CD8-positive, alpha-beta memory T cell (primary cell): Measurements from ENCODE around the gene VDAC2. TPM values are rescaled to one million over a fixed set of nuclear protein-coding genes. Genes with fewer than 3 reads are reported as not detected.

Experiments
- CTCF ChIA-PET: fragments of 350-600 bp; sonication (Branson Sonifier 250); formaldehyde crosslinking; loops from one replicate; lab custom pipeline; 2021; ENCODE audit warnings: antibody characterized with exemption; lab: Charles Lee
- POLR2A ChIA-PET: fragments of 350-600 bp; sonication (Branson Sonifier 250); formaldehyde crosslinking; loops from one replicate; lab custom pipeline; 2021; ENCODE audit warnings: antibody characterized with exemption; lab: Charles Lee
- DNase-seq, 5 donors: peaks; one replicate each; pipeline versions ENCODE4 v3.0.0 to v3.0.0-alpha.2; 2020 to 2022; ENCODE audit warnings: mixed read lengths in 1 of 5
- H3K27ac ChIP-seq: one replicate; pipeline ENCODE4 v1.7.0; 2013; ENCODE audit warnings: low read depth, mild to moderate bottlenecking, low read length, moderate library complexity
- H3K27me3 ChIP-seq: 2 replicates; pipeline ENCODE4 v1.7.0; 2013; ENCODE audit warnings: low read length, mild to moderate bottlenecking; ENCODE audit not compliant: insufficient read depth, poor library complexity, severe bottlenecking
- H3K36me3 ChIP-seq: 2 replicates; pipeline ENCODE4 v1.7.0; 2013; ENCODE audit warnings: mild to moderate bottlenecking, low read length, moderate library complexity; ENCODE audit not compliant: insufficient read depth
- H3K4me1 ChIP-seq: 2 replicates; pipeline ENCODE4 v1.7.0; 2013; ENCODE audit warnings: mild to moderate bottlenecking, low read length, moderate library complexity; ENCODE audit not compliant: insufficient read depth
- H3K4me3 ChIP-seq: 2 replicates; pipeline ENCODE4 v1.7.0; 2013; ENCODE audit warnings: mild to moderate bottlenecking, low read length
- H3K9me3 ChIP-seq: 2 replicates; pipeline ENCODE4 v1.7.0; 2013; ENCODE audit warnings: mild to moderate bottlenecking, low read length
- H3K27ac Mint-ChIP-seq, 8 donors: one replicate each; pipeline ENCODE4 v1.8.0; 2020 to 2021; ENCODE audit warnings: mixed read lengths in 8 of 8, mild to moderate bottlenecking in 6 of 8, inconsistent platforms in 3 of 8, moderate library complexity in 3 of 8
- H3K27me3 Mint-ChIP-seq, 2 donors: one replicate each; pipeline ENCODE4 v1.8.0; 2020 to 2021; ENCODE audit warnings: mixed read lengths in 2 of 2, mild to moderate bottlenecking in 1 of 2, moderate library complexity in 1 of 2
- H3K36me3 Mint-ChIP-seq, 3 donors: one replicate each; pipeline ENCODE4 v1.8.0; 2020 to 2021; ENCODE audit warnings: mixed read lengths in 3 of 3, inconsistent platforms in 1 of 3, mild to moderate bottlenecking in 1 of 3
- H3K4me1 Mint-ChIP-seq, 3 donors: one replicate each; pipeline ENCODE4 v1.8.0; 2020 to 2021; ENCODE audit warnings: mixed read lengths in 3 of 3, inconsistent platforms in 1 of 3, mild to moderate bottlenecking in 1 of 3
- H3K4me3 Mint-ChIP-seq, 7 donors: one replicate each; pipeline ENCODE4 v1.8.0; 2020 to 2021; ENCODE audit warnings: mixed read lengths in 7 of 7, mild to moderate bottlenecking in 6 of 7, moderate library complexity in 4 of 7, inconsistent platforms in 2 of 7
- H3K9me3 Mint-ChIP-seq, 5 donors: one replicate each; pipeline ENCODE4 v1.8.0; 2020 to 2022; ENCODE audit warnings: mixed read lengths in 5 of 5, mild to moderate bottlenecking in 3 of 5, moderate library complexity in 2 of 5, inconsistent platforms in 1 of 5
- polyA plus RNA-seq: library from polyadenylated mRNA; unstranded; fragments of 300-500 nt; fragmentation: Illumina TruSeq; gene quantifications from one replicate; pipeline ENCODE4 v1.2.3, GENCODE V29; 2021
- total RNA-seq, 2 experiments: library from RNA; stranded (reverse); gene quantifications; one replicate each; pipeline ENCODE4 v1.2.3, GENCODE V29; 2021

Gene VDAC2
- total and polyA plus RNA-seq, 3 experiments from 2014 or later = 149 to 261 (median 247) TPM

DNA sequence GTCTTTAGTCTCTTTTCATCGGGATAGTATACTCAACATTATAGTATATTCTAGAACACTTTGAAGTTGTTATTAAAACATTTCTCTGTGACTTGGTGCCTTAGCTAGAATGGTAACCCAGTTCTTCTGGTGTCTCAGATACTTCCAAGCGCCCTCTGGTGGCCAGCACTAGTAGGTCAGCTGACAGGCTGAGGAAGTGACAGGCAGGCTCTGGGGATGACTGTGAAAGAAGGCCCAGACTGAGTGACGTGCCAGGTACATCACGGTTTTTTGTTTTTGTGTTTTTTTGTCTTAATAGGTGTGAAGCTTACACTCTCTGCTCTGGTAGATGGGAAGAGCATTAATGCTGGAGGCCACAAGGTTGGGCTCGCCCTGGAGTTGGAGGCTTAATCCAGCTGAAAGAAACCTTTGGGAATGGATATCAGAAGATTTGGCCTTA is 20.0 kb downstream of the VDAC2 start:
- POLR2A ChIA-PET = interaction anchor here (0.9 to 7.1 kb wide), 3 partner anchors 14 to 43 kb away, joined by 3 to 56 read pairs (median 6); partner anchors contain the start of gene VDAC2
- peak; percentile 87 to 96 (median 91) for DNase-seq
- CTCF ChIA-PET = interaction anchor here (0.6 to 15.6 kb wide), 7 partner anchors 10 to 127 kb away, joined by 3 to 304 read pairs (median 3); partner anchors contain the start of gene VDAC2
- no peaks in the 10 kb centered on the region for H3K9me3 ChIP-seq
- no peaks in the 10 kb centered on the region for H3K27me3 ChIP-seq
- H3K4me3 Mint-ChIP-seq = peak overlapping the region in 2 of 7 donors; percentile 7 to 40
- H3K27ac ChIP-seq = no peak overlapping the region
- H3K4me1 Mint-ChIP-seq = peaks cover 21 to 55% (median 21%) of the 10 kb centered on the region in 3 donors
- H3K36me3 Mint-ChIP-seq = peaks cover 0 to 61% (median 7%) of the 10 kb centered on the region in 3 donors
- no peak overlapping the region for H3K4me3 ChIP-seq
- H3K9me3 Mint-ChIP-seq = no peaks in the 10 kb centered on the region
- H3K36me3 ChIP-seq = peaks cover 34% of the 10 kb centered on the region
- H3K27me3 Mint-ChIP-seq = no peaks in the 10 kb centered on the region
- H3K4me1 ChIP-seq = peaks cover 22% of the 10 kb centered on the region
- peak overlapping the region; percentile 73 to 95 (median 94) for H3K27ac Mint-ChIP-seq

- Histone ChIP-seq H3K4me1 (peaks cover 17% of the 10 kb centered on the region), H3K4me3 (no peak overlapping the region), H3K9me3 (no peaks in the 10 kb centered on the region), H3K36me3 (peaks cover 34% of the 10 kb centered on the region), H3K27me3 (no peaks in the 10 kb centered on the region), H3K27ac (no peak overlapping the region)
- H3K27me3 Mint-ChIP-seq = no peaks in the 10 kb centered on the region
- H3K36me3 Mint-ChIP-seq = peaks cover 0 to 49% (median 7%) of the 10 kb centered on the region in 3 donors
- no peak for DNase-seq
- H3K27ac Mint-ChIP-seq = peak overlapping the region; percentile 41 to 98 (median 92)
- ChIA-PET POLR2A (interaction anchor here (0.6 to 7.1 kb wide), 2 partner anchors 21 to 981 kb away, joined by 4 to 56 read pairs; partner anchors contain the start of gene VDAC2), CTCF (interaction anchor here (0.7 to 15.6 kb wide), 6 partner anchors 11 to 45 kb away, joined by 3 to 304 read pairs (median 10); partner anchors contain the start of gene VDAC2)
- H3K4me1 Mint-ChIP-seq = peaks cover 20 to 48% (median 21%) of the 10 kb centered on the region in 3 donors
- peak overlapping the region in 4 of 7 donors; percentile 23 to 81 (median 28) for H3K4me3 Mint-ChIP-seq
- H3K9me3 Mint-ChIP-seq = no peaks in the 10 kb centered on the region
These were observed 21.3 kb downstream of the VDAC2 start for GRCh38 chr10:75231672-75232581.

DNA sequence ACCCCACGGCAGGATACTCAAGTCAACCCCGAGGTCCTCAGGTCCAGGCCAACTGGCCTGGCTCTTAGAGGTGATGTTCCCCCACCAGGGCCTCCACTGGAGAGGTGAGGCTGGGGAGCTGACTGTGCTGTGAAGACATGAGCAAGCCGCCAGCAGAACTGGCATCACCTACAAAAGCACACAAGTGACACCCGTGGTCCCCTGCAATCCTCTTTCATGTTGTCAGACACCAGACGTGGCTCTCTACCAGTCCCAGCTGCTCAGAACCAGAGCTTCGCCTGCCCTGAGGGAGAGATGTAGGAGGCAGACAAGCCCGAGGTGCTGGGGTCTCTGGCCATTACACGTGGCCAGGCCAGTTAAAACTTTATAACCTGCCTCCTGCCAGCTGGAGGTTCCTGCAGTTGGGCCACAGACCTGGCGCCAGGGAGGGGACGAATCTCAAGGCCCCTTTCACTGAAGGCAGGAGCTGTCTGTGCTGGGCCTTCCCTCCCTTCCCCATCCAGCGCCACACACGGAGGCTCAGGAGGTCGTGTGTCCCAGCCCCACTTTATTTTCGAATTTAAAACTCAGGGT is 22.9 kb downstream of the VDAC2 start:
- POLR2A ChIA-PET = interaction anchor here (7.1 kb wide), 1 partner anchor 23 kb away, joined by 56 read pairs; the partner anchor contains the start of gene VDAC2
- Mint-ChIP-seq H3K27me3 (no peaks in the 10 kb centered on the region), H3K4me1 (peaks cover 16 to 40% (median 19%) of the 10 kb centered on the region in 3 donors), H3K9me3 (no peaks in the 10 kb centered on the region), H3K36me3 (peaks cover 0 to 40% (median 6%) of the 10 kb centered on the region in 3 donors), H3K4me3 (peak overlapping the region; percentile 81 to 90 (median 85)), H3K27ac (peak overlapping the region; percentile 81 to 98 (median 90))
- CTCF ChIA-PET = interaction anchor here (0.9 to 15.6 kb wide), 10 partner anchors 8 to 967 kb away, joined by 3 to 304 read pairs (median 4); partner anchors contain the start of gene VDAC2
- H3K4me3 ChIP-seq = peak overlapping the region; percentile 75
- peaks cover 29% of the 10 kb centered on the region for H3K36me3 ChIP-seq
- H3K27me3 ChIP-seq = no peaks in the 10 kb centered on the region
- peak overlapping the region; percentile 83 for H3K27ac ChIP-seq
- H3K9me3 ChIP-seq = no peaks in the 10 kb centered on the region
- DNase-seq = peak in 1 of 5 donors; percentile 26
- H3K4me1 ChIP-seq = peaks cover 14% of the 10 kb centered on the region

GRCh38 chr10:75234017-75234682 is 23.6 kb downstream of the VDAC2 start:
- no peaks in the 10 kb centered on the region for H3K9me3 Mint-ChIP-seq
- H3K4me1 Mint-ChIP-seq = peaks cover 12 to 34% (median 13%) of the 10 kb centered on the region in 3 donors
- Histone ChIP-seq H3K27me3 (no peaks in the 10 kb centered on the region), H3K9me3 (no peaks in the 10 kb centered on the region), H3K4me3 (peak overlapping the region; percentile 75), H3K27ac (peak overlapping the region; percentile 83), H3K4me1 (peaks cover 14% of the 10 kb centered on the region), H3K36me3 (peaks cover 23% of the 10 kb centered on the region)
- H3K4me3 Mint-ChIP-seq = peak overlapping the region; percentile 81 to 90 (median 85)
- peaks cover 0 to 33% (median 5%) of the 10 kb centered on the region in 3 donors for H3K36me3 Mint-ChIP-seq
- ChIA-PET CTCF (interaction anchor here (0.9 to 15.6 kb wide), 17 partner anchors 8 to 1083 kb away, joined by 3 to 304 read pairs (median 5); partner anchors contain the start of genes ADK, AP3M1 and VDAC2), POLR2A (interaction anchor here (0.7 to 7.1 kb wide), 5 partner anchors 23 to 1732 kb away, joined by 3 to 56 read pairs (median 4); partner anchors contain the start of genes ADK, AP3M1 and VDAC2)
- DNase-seq = peak; percentile 96 to 98 (median 98)
- peak overlapping the region; percentile 81 to 98 (median 90) for H3K27ac Mint-ChIP-seq
- no peaks in the 10 kb centered on the region for H3K27me3 Mint-ChIP-seq

GRCh38 chr10:75234683-75235374 is 24.2 kb downstream of the VDAC2 start:
- H3K4me1 Mint-ChIP-seq = peaks cover 12 to 31% (median 13%) of the 10 kb centered on the region in 3 donors
- peak in 1 of 5 donors; percentile 5 for DNase-seq
- H3K27me3 Mint-ChIP-seq = no peaks in the 10 kb centered on the region
- Histone ChIP-seq H3K27me3 (no peaks in the 10 kb centered on the region), H3K27ac (peak overlapping the region; percentile 66), H3K9me3 (no peaks in the 10 kb centered on the region), H3K36me3 (peaks cover 18% of the 10 kb centered on the region), H3K4me1 (peaks cover 14% of the 10 kb centered on the region), H3K4me3 (peak overlapping the region; percentile 75)
- ChIA-PET POLR2A (interaction anchor here (0.7 to 7.1 kb wide), 6 partner anchors 21 to 1733 kb away, joined by 3 to 56 read pairs (median 4); partner anchors contain the start of genes ADK, AP3M1 and VDAC2), CTCF (interaction anchor here (0.9 to 15.6 kb wide), 23 partner anchors 8 to 1084 kb away, joined by 3 to 304 read pairs (median 5); partner anchors contain the start of genes ADK, AP3M1 and VDAC2)
- H3K27ac Mint-ChIP-seq = peak overlapping the region in 5 of 8 donors; percentile 68 to 95 (median 90)
- no peaks in the 10 kb centered on the region for H3K9me3 Mint-ChIP-seq
- peaks cover 0 to 27% (median 5%) of the 10 kb centered on the region in 3 donors for H3K36me3 Mint-ChIP-seq
- H3K4me3 Mint-ChIP-seq = peak overlapping the region; percentile 81 to 90 (median 85)

GRCh38 chr10:75235375-75236177 is 25.0 kb downstream of the VDAC2 start, which contains the start of gene COMTD1:
Gene COMTD1 (minus strand): TSS chr10:75235957. CDS start chr10:75235928, 29 bp downstream.
- no peaks in the 10 kb centered on the region for H3K27me3 Mint-ChIP-seq
- Histone ChIP-seq H3K9me3 (no peaks in the 10 kb centered on the region), H3K4me3 (peak within 1 kb of the TSS; percentile 75), H3K36me3 (peaks cover 14% of the 10 kb centered on the region), H3K4me1 (peaks cover 14% of the 10 kb centered on the region), H3K27me3 (no peaks in the 10 kb centered on the region), H3K27ac (peak within 1 kb of the TSS; percentile 66)
- peak within 1 kb of the TSS; percentile 74 to 90 (median 84) for H3K4me3 Mint-ChIP-seq
- ChIA-PET CTCF (interaction anchor here (0.6 to 15.6 kb wide), 32 partner anchors 7 to 1085 kb away, joined by 3 to 304 read pairs (median 5); partner anchors contain the start of genes ADK, AP3M1 and VDAC2), POLR2A (interaction anchor here (1.7 to 7.1 kb wide), 2 partner anchors 22 to 25 kb away, joined by 4 to 56 read pairs; partner anchors contain the start of gene VDAC2)
- no peaks in the 10 kb centered on the region for H3K9me3 Mint-ChIP-seq
- DNase-seq = peak; percentile 91 to 95 (median 92)
- peaks cover 0 to 22% (median 2%) of the 10 kb centered on the region in 3 donors for H3K36me3 Mint-ChIP-seq
- H3K27ac Mint-ChIP-seq = peak within 1 kb of the TSS; percentile 85 to 99 (median 90)
- H3K4me1 Mint-ChIP-seq = peaks cover 9 to 27% (median 10%) of the 10 kb centered on the region in 3 donors
